GM18861 (cell line): ENCODE data around the gene STK32C.
"Not testable (repeated sequence)": the region's sequence is repeated elsewhere in the genome, so short reads cannot be mapped to it uniquely, and the experiment has no call there.

Experiments used
- ATAC-seq: cut with Tn5 transposase; IDR thresholded peaks from one replicate; pipeline ENCODE4 v1.9.1; 2021; ENCODE audit not compliant: unreplicated experiment

Gene STK32C

DNA sequence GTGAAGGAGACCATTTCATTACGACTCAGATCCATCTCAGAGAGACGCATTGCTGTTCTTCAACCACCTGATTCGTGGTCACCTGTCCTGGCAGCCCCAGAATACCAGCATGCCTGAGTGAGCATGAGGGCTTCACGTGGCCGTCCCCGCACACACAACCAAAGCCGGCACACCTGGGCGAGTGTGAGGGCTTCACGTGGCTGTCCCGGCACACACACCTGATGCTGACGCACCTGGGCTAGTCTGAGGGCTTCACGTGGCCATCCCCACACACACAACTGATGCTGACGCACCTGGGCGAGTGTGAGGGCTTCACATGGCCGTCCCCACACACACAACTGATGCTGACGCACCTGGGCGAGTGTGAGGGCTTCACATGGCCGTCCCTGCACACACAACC is 86.8 kb downstream of the STK32C start:
- ATAC-seq, result not testable (repeated sequence)

DNA sequence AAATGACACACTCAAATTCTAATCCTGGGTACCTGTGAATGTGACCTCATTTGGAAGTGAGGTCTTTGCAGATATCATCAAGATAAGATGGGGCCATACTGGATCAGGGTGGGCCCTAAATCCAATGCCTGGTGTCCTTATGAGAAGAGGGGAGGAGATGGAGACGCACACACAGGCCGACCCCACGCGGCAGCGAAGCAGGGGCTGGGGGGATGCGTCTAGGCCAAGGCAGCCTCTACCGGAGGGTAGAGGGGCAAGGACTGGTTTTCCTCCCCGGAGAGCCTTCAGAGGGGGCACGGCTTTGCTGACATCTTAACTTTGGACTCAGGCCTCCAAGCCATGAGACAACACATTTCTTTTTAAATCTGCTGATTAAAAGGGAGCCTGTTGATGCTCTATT is 87.7 kb downstream of the STK32C start:
- ATAC-seq, result no peak

DNA sequence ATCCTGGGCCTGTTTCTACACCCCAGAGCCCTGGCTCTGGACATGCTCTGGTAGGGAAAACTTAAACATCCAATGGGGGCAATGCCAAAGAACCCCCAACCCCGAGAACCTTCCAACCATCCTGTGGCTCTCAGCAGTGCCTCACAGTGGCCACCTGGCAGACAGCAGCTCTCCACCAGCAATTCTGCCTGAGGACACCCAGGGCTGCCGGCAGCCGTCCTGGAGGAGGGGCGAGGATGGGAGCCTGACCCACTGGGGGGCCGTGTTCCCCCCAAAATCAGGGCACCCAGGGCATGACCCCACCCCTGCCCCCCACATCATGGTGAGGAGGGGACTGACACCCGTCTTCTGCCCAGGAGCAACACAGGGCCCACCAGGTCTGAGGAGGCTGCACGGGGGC is 88.3 kb downstream of the STK32C start:
- no peak for ATAC-seq

DNA sequence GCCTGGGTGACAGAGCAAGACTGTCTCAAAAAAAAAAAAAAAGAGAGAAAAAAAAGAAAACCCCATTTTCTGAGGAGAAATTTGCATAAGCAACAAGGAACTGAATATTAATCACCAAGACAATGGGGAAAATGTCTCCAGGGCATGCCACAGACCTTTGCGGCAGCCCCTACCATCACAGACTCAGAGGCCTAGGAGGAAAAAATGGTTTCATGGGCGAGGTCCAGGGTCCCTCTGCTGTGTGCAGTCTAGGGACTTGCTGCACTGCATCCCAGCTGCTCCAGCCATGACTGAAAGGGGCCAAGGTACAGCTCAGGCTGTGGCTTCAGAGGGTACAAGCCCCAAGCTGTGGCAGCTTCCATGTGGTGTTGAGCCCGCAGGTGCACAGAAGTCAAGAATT is 91.3 kb downstream of the STK32C start:
- not testable (repeated sequence) for ATAC-seq

DNA sequence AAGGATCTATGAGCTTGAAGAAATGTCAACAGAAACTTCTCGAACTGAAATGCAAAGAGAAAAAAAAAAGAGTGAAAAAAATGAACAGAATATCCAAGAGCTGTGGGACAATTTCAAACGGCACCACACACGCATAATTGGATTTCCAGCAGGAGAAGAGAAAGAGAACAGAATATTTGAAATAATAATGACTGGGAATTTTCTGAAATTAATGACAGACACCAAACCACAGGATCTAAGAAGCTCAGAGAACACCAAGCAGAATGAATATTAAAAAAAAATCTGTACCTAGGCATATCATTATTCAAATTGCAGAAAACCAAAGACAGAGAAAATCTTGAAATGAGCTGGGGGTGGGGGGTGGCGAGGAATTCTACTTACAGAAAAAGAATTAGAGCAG is 93.8 kb downstream of the STK32C start:
- ATAC-seq, result no peak

DNA sequence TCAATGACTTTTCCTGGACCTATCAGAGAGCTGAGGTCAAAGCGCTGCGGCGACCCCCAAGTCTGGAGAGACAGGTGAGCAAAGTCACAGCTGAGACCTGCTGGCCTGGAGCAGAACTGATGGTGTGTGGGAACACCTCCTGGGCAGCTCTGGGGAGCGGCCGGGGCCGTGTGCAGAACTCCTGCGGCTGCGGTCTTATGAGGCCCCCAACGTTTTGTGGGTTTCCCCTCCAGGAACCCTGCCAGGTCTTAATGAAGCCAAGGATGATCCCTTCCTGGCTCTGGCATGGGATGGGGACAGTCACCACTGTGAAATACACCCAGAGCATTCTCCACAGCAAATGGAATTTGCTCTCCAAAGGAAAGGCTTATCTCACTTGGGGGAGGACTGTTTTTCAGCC is 94.9 kb downstream of the STK32C start:
- ATAC-seq, result no peak

DNA sequence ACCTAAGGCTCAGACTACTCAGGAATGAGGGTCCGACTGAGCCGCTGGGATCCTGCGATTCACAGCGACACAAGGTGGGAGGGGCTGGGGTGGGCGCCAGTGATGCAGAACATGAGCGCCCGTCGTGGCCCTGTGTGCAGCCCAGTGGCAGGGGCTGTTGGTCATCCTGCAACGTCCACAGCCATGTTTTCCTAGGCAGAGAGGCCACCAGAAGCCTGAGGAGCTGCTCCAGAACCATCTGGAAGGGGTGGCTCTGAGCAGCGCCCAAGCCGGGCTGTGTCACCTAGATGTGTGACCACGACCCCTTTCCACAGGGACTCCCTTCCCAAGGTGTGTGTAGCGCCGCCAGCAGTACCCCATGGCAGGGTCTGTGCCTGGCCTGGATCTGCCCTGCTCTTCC is 96.5 kb downstream of the STK32C start:
- ATAC-seq, result no peak

DNA sequence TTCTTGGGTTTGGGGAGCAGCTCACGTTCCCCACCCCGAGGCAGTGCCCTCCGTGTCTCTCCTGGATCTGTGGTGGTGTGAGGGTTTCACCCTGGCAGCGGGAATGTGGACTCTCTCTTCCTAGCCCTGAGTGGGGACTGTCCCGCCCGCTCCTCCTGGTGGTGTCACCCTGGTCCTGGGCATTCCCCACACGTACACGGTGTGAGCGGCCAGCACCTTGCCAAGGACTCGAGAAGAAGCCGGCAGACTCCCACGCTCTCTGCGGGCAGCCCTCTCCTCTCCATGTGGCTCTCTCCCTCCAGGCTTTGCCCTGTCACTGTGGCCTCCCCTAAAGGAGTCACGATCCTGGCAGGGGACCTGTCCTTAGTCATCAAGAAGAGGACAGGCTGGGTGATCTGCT is 97.0 kb downstream of the STK32C start:
- no peak for ATAC-seq

DNA sequence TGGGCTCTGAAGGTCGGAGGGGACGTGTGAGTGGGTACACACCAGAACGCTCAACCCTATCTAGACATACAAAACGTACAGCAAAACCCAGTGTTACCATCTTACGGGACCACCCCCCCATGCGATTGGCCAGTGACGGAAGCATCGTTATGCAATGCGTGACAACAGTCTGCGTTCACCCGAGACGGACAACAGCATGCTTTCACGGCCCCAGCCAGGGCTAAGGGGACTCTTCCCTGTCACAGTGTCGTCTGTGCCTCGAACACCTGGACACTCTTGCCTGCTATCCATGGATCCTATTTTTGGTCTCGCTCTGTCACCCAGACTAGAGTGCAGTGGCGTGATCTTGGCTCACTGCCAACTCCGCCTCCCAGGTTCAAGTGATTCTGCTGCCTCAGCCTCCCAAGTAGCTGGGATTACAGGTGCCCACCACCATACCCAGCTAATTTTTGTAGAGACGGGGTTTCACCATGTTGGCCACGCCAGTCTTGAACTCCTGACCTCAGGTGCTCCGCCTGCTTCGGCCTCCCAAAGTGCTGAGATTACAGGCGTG is 97.7 kb downstream of the STK32C start:
- ATAC-seq, result no peak

DNA sequence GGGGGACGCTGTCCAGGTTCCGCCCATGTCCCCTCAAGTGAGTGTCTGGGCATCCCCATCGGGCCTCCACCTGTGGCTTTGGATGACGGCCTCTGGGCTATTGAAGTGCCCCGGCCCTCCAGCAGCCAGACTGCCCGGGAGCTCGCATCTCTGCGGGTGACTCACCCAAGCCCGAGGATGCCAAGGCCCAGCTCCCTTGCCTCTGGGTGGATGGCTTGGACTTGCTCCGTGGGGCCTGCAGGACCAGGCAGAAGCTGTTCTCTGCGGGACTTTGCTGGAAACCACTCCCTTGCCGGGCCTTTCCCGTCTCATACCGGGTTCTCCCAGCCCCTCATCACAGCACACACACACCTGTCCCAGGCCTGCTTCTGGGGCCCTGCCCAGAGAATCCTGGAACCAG is 98.6 kb downstream of the STK32C start:
- ATAC-seq, result no peak

DNA sequence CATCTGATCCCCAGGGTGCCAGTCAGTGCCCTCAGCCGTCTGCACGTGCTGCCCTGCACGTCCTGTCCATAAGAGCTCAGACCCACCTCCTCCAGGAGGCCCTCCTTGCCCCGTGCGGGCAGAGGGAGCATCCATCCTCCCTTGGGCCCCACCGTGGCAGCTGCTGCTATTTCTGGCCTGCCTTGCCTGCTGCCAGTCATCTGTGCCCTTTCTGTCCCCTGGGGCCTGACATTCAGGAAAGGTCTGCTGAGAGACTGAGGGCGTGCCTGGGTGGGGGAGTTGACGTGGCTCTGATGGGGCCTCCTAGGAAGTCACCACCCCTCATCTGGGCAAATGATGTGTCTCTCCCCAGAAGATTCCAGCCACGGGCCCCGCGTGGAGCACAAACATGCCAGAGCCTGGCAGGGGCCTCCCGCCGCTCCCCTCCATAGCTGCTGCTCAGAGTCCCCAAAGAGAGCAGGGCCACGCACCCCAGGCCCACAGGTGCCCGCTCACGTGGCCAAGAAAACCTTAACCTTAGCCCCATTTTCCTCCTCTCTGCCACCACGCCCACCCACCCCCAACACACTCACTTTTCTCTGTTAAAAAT is 99.2 kb downstream of the STK32C start:
- ATAC-seq, result no peak

DNA sequence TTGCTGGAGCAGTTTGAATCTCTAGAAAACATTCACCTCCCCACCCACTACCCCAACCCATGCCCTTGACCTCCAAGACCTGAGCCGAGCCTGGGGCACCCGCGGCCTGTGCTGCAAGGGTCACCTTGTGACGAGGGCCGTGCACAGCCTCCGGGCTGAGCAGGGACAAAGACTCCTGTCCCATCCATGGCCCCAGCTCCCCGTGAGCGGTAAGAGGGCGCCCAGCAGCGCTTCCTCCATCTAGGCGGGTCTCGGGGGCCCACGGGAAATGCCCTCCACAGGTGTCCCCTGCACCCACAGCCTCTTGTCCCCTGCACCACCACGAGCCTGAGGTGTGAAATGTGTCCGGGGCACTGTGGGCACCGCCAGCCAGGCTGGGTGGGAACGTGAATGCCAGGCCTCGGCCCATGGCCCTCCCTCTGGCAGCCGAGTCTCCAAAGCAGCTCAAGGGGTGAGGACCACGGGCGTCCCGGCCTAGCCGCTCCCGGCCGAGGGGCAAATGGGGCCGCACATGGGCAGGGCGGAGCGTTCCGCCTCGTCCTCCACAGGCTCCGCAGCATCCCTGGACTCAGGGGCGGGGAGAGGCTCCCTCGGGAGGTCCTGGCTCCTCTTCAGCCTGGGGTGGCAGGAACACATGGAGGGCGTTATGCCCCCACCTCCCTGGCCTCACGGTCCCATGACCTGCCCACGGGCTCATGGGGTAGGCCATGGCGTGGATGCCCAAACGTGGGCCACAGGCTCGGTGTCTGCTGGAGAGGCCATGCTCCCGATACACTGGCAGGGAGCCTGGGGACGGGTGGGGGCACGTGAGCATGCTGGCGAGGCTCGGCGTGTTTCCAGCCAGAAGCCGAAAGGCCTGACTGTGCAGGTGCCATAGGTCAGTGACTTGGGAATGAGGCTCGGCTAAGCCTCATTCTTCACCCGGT is 100.0 kb downstream of the STK32C start:
- no peak for ATAC-seq

DNA sequence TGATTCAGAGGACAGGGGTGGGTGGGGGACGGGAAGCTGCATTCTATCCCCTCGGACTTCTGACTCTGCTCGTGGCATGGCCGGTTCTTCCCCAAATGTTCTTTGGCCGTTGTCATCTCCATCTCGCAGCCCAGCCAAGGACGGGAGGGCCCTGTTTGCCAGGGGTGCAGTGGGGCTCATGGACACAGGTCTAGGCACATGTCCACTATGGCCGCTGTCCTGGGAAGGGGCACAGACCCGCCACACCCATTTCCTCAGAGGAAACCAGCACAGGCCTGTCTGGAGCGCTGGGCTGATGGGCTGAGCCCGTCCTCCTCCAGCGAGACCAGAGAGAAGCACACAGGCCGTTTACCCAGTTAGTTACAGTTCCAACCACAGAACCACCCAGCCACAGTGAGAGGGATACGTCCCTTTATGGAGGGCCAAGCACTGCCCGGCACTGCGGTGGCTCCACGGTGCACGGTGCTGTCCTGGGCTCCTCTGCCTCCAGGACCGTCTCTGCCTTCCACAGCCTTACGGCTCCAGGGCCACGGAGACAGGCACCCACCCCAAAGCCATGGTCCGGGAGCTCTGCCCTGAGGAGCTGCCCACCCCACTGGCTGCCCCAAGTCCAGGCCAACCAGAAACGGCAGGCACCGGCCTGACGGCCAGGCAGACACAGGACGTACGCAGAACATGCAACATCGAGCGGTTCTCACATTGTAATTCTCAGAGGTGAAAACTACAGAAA is 100.8 kb downstream of the STK32C start:
- ATAC-seq, result no peak

DNA sequence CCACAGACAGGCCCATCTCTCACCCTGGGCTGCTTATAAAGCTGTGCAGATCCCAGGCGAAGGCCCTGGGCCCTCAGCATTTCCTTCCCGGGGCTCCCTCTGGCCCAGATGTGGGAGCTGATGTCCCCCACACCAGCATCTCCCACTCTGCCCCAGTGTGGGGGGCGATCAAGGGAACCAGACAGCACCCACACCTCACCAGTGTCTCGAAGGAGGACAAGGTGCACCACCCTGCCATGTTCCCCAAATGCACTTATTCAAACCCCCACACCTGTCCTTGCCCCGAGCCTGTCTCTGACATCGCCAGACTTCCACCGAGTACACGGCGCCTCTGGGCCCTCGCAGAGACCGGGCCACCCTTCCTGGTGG is 101.4 kb downstream of the STK32C start:
- no peak for ATAC-seq

DNA sequence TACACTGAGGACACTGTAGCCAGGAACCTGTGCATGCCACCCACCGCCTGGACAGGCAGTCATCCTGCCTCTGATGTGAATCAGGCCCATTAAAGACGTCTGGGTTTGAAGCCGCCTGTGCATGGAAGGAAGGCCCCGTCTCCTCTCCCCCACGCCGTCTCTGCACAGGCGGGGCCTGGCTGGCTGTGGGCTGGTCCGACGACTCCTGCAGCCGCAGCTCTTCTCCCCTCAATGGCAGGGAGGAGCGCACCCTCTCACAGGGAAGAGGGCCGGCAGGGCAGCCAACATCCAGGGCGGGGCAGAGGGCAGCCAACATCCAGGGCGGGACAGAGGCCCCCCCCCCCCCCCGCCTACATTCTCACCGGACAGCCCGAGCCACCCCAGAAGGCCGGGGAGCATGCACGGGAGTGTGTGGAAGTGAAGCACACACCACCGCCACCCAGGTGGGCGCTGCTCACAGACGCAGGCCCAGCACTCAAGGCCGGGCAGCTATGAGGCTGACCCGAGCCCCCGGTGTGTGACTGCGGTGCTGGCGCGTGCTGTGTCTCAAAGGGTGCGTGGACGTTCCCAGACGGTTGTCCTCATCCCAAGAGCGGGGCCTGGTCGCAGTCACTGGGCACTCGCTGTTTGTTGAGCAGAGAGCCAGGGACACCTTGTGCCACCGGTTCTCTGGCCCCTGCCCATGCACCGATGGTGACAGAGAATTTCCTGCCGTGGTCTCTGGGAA is 101.9 kb downstream of the STK32C start:
- ATAC-seq, result no peak

DNA sequence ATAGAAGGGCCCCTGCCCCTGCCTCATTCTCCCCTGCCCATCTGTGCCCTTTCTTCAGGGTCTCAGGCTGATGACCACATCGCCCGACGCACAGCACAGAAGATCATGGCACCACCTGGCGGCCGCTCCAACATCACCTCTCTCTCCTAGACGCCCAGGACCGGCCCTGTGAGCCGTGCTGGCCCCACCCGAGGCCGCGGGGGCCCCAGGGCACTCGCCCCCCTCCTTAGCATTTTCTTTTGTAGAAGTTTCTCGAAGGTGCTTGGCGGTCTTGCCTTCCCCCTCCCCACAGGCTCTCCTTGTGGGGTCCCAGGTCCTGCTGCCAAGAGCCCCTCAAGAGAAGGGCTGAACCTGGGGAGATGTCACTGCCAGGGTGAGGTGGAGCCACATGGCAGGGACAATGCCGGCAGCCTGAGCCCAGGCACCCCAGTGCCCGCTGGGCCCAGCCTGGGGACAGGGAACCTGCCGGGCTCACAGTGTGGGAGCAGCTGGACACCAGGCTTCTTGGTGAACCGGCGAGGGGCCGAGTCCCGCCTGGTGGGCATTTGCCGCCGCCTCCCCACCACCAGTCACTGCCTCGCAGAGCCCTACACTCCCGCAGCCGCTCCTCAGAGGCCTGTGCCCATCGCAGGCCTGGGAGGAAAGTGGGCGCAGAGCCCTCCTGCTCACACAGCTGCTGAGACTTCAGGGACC is 102.8 kb downstream of the STK32C start:
- no peak for ATAC-seq

DNA sequence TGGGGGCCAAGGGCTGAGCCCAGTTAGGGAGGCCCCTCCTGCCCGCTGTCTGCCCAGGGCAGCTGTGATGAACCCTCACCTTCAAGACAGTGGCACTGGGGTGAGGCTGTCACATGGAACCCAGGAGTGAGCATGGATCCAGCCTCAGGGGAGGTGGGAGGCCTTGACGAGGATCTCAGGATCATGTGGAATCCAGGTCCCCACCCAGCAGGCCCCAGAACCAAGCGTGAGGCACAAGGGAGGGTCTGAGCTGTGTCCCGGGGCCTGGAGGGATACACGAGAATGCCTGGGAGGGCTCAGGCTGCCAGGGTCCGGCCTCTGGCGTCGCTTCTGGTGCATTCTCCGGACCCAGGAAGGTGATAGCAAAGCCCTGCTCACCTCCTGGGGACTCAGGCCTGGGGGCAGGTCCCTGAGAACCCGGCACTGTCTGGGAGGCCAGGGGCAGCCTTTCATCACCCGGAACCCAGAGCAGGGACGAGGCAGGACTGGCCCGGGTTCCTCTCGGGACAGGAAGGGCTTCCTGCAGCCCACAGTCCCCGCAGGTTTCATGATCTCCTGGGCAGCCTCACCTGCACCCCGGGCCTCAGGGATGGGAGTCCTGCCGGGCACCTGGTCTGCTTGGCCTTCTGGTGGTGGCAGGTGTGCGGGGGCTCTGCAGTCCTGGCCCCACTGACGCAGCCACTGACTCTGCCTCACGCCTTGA is 103.5 kb downstream of the STK32C start:
- no peak for ATAC-seq

DNA sequence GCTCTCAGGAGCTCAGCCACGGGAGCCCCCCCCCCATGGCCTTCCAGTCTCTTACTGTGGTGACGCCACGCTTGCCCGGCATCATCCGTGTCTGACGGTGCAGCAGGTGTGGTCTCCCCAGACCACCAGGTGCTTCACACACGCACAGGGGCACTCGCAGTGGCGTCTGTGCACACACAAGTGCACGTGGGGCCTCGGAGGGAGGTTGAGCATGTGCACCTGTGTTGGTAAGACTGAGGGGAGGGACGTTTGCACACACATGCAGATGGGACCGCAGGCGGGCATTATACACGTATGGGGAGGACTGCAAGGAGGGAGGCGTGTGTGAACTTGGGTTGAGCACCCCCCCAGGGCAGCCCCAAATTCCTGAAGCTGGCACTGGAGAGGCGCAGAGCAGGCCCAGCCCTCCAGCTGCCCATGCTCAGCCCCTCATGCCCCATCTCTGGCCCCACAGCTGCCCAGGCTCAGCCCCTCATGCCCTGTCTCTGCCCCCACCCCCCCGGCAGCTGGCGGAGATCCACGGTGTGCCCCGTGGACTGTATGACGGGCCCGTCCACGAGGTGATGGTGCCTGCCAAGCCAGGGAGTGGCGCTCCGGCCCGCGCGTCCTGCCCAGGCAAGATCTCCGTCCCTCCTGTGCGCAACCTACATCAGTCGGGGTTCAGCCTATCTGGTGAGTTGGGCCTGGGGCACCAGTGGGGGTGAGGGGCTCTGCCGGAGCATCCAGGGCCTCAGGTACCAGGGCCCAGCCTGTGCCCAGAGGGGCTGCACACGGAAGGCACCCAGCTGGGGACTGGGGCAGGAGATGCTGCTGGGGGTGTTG is 104.3 kb downstream of the STK32C start:
- ATAC-seq, result no peak
